Activated naive CD4-positive, alpha-beta T cell treated with anti-CD3 and anti-CD28 coated beads, Interleukin-2, amount 10 ng/mL, durations not matched to agents 7 days and 5 days (primary cell): ENCODE measurements around the gene PXYLP1.

Experiments
- CTCF ChIA-PET: fragments of 350-600 bp; sonication (Branson Sonifier 250); formaldehyde crosslinking; loops from one replicate; lab custom pipeline; 2021; ENCODE audit warnings: antibody characterized with exemption; lab: Charles Lee
- DNase-seq: peaks from one replicate; pipeline ENCODE4 v3.0.0-alpha.2; 2020
- H3K27ac Mint-ChIP-seq: one replicate; pipeline ENCODE4 v1.8.0; 2021; ENCODE audit warnings: mild to moderate bottlenecking, moderate library complexity, mixed read lengths
- H3K27me3 Mint-ChIP-seq: one replicate; pipeline ENCODE4 v1.8.0; 2021; ENCODE audit warnings: mild to moderate bottlenecking, mixed read lengths
- H3K36me3 Mint-ChIP-seq: one replicate; pipeline ENCODE4 v1.8.0; 2021; ENCODE audit warnings: mixed read lengths
- H3K4me1 Mint-ChIP-seq: one replicate; pipeline ENCODE4 v1.8.0; 2021; ENCODE audit warnings: mixed read lengths
- H3K4me3 Mint-ChIP-seq: one replicate; pipeline ENCODE4 v1.8.0; 2021; ENCODE audit warnings: mild to moderate bottlenecking, moderate library complexity, mixed read lengths
- H3K9me3 Mint-ChIP-seq: one replicate; pipeline ENCODE4 v1.8.0; 2021; ENCODE audit warnings: mixed read lengths

The PXYLP1 gene

DNA sequence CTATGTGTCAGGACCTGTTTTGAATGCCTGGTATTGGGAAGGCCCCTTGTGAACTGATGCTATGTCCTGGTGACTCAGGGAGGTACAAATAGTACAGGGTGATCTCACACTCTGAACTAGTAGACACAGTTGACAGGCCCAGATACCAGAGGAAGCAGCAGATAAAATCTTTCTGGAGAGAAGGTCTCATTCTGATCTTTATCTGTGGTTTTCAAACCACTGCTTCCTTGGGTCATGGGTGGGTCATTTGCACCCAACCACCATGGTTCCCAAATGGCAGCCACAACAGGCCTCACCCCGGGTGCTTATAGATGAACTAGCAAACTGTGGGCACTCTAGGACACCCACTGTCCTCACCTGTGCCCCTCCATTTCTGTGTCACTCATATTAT, 43.4 kb downstream of the PXYLP1 start:
- no peaks in the 10 kb centered on the region for H3K9me3 Mint-ChIP-seq
- H3K36me3 Mint-ChIP-seq: peaks cover 13% of the 10 kb centered on the region
- CTCF ChIA-PET: interaction anchor here (0.7 to 2.2 kb wide), 3 partner anchors 16 to 43 kb away, joined by 3 to 13 read pairs (median 3); partner anchors contain the start of gene PXYLP1
- DNase-seq: no peak
- H3K4me3 Mint-ChIP-seq: peak overlapping the region; percentile 1
- H3K4me1 Mint-ChIP-seq: peaks cover 30% of the 10 kb centered on the region
- no peak overlapping the region for H3K27ac Mint-ChIP-seq
- H3K27me3 Mint-ChIP-seq: no peaks in the 10 kb centered on the region

DNA sequence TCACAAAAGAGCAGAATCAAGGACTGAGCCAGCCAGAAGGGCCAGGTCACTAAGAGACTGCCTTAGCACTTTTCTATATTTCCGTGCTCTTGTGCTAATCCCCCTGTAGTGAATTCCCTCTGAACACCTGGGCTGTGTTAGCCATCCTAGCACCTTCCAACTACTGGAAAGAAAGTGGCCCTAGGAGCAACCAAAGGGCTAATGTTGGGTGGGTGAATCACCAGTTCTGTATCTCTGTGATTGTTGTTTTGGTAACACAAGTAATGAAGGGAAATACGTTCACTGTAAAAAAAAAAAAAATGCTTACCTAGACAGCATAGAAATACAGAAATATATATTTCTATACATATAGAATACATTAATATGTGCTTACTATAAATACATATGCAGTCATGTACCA, 43.9 kb downstream of the PXYLP1 start:
- Mint-ChIP-seq H3K4me1 (peaks cover 30% of the 10 kb centered on the region), H3K27me3 (no peaks in the 10 kb centered on the region), H3K27ac (no peak overlapping the region), H3K36me3 (peaks cover 13% of the 10 kb centered on the region), H3K9me3 (no peaks in the 10 kb centered on the region), H3K4me3 (no peak overlapping the region)
- DNase-seq: no peak
- CTCF ChIA-PET: interaction anchor here (0.7 kb wide), 1 partner anchor 19 kb away, joined by 3 read pairs; no protein-coding TSS in a partner anchor

- DNase-seq: no peak
- H3K4me1 Mint-ChIP-seq: peaks cover 30% of the 10 kb centered on the region
- H3K27ac Mint-ChIP-seq: no peak overlapping the region
- H3K9me3 Mint-ChIP-seq: no peaks in the 10 kb centered on the region
- CTCF ChIA-PET: no interaction called here
- peaks cover 13% of the 10 kb centered on the region for H3K36me3 Mint-ChIP-seq
- no peaks in the 10 kb centered on the region for H3K27me3 Mint-ChIP-seq
- H3K4me3 Mint-ChIP-seq: no peak overlapping the region
Measured at GRCh38 chr3:141275973-141276372, 44.3 kb downstream of the PXYLP1 start.

DNA sequence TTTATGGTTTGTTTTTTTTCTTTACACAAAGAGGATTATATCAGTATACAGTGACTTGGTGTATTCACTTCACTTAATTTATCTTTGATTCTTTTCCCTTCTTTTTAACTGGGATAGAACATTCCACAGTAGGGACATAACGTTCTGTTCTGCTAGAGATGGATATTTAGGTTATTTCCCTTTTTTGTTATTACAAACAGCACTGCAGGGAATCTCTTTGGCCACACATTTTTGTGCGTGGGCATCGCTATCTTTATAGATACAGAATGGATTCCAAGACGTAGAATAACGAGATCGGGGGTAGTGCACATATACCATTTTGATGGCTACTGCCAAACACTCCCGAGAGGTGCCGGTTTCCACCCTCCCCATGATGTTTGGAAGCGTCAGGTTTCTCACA, 44.8 kb downstream of the PXYLP1 start:
- Mint-ChIP-seq H3K27me3 (no peaks in the 10 kb centered on the region), H3K9me3 (no peaks in the 10 kb centered on the region), H3K4me1 (peaks cover 30% of the 10 kb centered on the region), H3K4me3 (no peak overlapping the region), H3K36me3 (peaks cover 16% of the 10 kb centered on the region), H3K27ac (no peak overlapping the region)
- no peak for DNase-seq
- CTCF ChIA-PET: interaction anchor here (8.0 kb wide), 1 partner anchor 42 kb away, joined by 78 read pairs; the partner anchor contains the start of gene PXYLP1

DNA sequence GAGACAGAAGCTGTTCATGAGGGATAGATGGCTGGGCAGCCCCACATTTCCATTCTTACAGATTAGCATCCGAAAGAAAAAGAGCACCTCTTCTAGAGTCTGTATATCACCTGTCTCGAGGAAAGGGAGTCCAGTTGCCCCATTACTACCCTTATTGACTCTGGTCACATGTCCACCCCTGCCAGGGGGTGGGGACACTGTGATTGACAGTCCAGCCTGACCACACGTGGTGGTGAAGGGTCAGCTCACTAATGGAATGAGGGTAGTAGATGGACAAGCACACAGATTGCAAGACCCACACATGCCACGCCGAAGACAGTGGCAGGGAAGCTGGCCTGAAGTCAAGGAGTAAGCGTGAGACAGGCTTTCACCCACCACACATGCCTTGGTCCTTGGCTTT, 45.8 kb downstream of the PXYLP1 start:
- Mint-ChIP-seq H3K36me3 (peaks cover 17% of the 10 kb centered on the region), H3K4me1 (peaks cover 30% of the 10 kb centered on the region), H3K4me3 (no peak overlapping the region), H3K9me3 (no peaks in the 10 kb centered on the region), H3K27ac (no peak overlapping the region), H3K27me3 (no peaks in the 10 kb centered on the region)
- CTCF ChIA-PET: interaction anchor here (8.0 kb wide), 1 partner anchor 43 kb away, joined by 78 read pairs; the partner anchor contains the start of gene PXYLP1
- no peak for DNase-seq

- DNase-seq: no peak
- no peaks in the 10 kb centered on the region for H3K27me3 Mint-ChIP-seq
- CTCF ChIA-PET: interaction anchor here (0.7 to 8.0 kb wide), 5 partner anchors 9 to 44 kb away, joined by 3 to 78 read pairs (median 4); partner anchors contain the start of gene PXYLP1
- H3K36me3 Mint-ChIP-seq: peaks cover 17% of the 10 kb centered on the region
- H3K4me3 Mint-ChIP-seq: no peak overlapping the region
- H3K4me1 Mint-ChIP-seq: peaks cover 29% of the 10 kb centered on the region
- no peaks in the 10 kb centered on the region for H3K9me3 Mint-ChIP-seq
- H3K27ac Mint-ChIP-seq: no peak overlapping the region
Measured at GRCh38 chr3:141278196-141279076, 46.8 kb downstream of the PXYLP1 start.

DNA sequence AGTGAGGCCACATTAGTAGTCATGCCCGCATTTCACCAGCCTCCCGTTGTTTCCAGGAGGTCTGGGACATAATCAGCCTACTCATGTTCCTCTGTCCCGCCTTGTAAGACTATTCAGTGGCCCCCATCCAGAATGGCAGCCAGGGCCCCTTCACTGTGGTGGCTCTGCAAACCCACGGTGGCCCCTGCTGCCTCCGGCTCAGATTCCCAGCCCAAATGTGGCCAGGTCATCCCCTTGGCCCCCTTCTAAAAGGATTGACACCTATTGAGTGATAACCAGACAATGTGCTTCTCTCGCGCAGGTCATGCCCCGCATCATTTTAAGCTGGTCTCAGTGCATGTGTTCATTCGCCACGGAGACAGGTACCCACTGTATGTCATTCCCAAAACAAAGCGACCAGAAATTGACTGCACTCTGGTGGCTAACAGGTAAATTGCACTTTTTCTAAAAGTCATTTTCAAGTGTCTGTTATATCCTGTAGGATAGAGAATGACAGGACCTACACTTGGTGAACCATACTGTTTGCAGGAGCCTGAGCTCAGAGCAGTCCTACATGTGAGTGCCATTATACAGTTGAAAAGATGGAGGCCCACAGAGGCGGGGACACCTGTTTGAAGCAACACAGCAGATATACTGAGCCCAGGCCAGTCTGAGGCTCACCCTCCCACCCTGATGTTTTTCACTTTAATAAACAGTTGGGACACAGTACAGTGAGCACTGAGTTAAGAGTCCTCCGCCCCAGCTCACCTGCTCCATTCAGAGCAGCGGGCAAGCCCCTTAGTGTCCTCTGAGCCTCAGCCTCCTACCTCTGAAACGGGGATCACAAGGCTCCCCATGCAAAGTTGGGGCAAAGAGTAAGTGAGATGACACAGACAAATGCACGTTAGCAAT, 47.7 kb downstream of the PXYLP1 start:
- CTCF ChIA-PET: interaction anchor here (0.7 to 8.0 kb wide), 7 partner anchors 9 to 45 kb away, joined by 3 to 78 read pairs (median 4); partner anchors contain the start of gene PXYLP1
- no peaks in the 10 kb centered on the region for H3K9me3 Mint-ChIP-seq
- peaks cover 17% of the 10 kb centered on the region for H3K36me3 Mint-ChIP-seq
- no peak overlapping the region for H3K27ac Mint-ChIP-seq
- H3K4me1 Mint-ChIP-seq: peaks cover 21% of the 10 kb centered on the region
- no peak overlapping the region for H3K4me3 Mint-ChIP-seq
- no peaks in the 10 kb centered on the region for H3K27me3 Mint-ChIP-seq
- no peak for DNase-seq

DNA sequence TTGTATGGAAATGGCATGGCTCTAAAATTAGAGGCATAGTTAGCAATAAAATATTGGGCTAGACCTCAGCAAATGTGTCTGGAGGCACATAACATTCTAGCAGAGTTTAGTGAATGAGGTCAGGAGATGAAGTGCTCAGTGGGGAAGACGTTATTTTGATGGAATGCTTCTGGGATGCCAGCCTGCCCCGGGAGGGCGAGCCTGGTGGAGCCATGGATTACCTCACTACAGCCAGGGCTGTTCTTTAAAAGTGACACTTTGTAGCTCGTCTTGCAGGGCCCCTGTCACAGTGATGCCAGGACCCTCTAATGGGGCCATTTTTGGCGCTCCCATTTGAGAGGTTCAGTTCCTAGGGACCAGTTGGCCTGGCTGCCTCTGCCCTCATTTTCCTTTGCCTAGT, 48.5 kb downstream of the PXYLP1 start:
- CTCF ChIA-PET: interaction anchor here (1.0 to 8.0 kb wide), 6 partner anchors 9 to 46 kb away, joined by 3 to 78 read pairs (median 4); partner anchors contain the start of gene PXYLP1
- Mint-ChIP-seq H3K9me3 (no peaks in the 10 kb centered on the region), H3K27ac (no peak overlapping the region), H3K27me3 (no peaks in the 10 kb centered on the region), H3K36me3 (peaks cover 12% of the 10 kb centered on the region), H3K4me3 (no peak overlapping the region), H3K4me1 (peaks cover 13% of the 10 kb centered on the region)
- no peak for DNase-seq

DNA sequence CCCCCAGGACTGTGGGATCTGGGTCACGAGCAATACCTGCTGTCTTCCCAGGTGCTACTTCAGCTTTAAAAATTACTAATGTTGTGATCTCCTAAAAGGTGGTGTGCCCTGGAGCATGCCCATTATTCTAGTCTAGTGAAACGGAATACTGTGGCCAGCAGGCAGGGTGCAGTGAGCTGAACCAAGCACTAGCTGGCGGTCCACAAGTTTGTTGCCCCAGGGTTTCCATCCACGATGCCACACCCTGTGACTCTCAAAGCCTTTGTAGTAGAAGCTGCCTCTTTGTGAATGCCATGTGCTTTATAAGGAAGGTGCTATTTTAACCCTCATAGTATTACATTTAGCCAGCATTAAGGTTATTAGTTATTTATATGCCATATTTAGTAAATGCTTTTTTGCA, 49.1 kb downstream of the PXYLP1 start:
- peaks cover 12% of the 10 kb centered on the region for H3K36me3 Mint-ChIP-seq
- H3K27me3 Mint-ChIP-seq: no peaks in the 10 kb centered on the region
- no peak for DNase-seq
- no peak overlapping the region for H3K4me3 Mint-ChIP-seq
- peaks cover 8% of the 10 kb centered on the region for H3K4me1 Mint-ChIP-seq
- CTCF ChIA-PET: interaction anchor here (0.5 to 8.0 kb wide), 5 partner anchors 10 to 172 kb away, joined by 3 to 78 read pairs (median 10); partner anchors contain the start of gene PXYLP1
- no peaks in the 10 kb centered on the region for H3K9me3 Mint-ChIP-seq
- H3K27ac Mint-ChIP-seq: no peak overlapping the region

- CTCF ChIA-PET: interaction anchor here (1.2 kb wide), 1 partner anchor 54 kb away, joined by 3 read pairs; the partner anchor contains the start of gene PXYLP1
- peaks cover 16% of the 10 kb centered on the region for H3K36me3 Mint-ChIP-seq
- no peak for DNase-seq
- no peaks in the 10 kb centered on the region for H3K9me3 Mint-ChIP-seq
- H3K27me3 Mint-ChIP-seq: no peaks in the 10 kb centered on the region
- no peak overlapping the region for H3K4me3 Mint-ChIP-seq
- H3K27ac Mint-ChIP-seq: no peak overlapping the region
- H3K4me1 Mint-ChIP-seq: no peaks in the 10 kb centered on the region
Measured at GRCh38 chr3:141285570-141285969, 53.9 kb downstream of the PXYLP1 start.

DNA sequence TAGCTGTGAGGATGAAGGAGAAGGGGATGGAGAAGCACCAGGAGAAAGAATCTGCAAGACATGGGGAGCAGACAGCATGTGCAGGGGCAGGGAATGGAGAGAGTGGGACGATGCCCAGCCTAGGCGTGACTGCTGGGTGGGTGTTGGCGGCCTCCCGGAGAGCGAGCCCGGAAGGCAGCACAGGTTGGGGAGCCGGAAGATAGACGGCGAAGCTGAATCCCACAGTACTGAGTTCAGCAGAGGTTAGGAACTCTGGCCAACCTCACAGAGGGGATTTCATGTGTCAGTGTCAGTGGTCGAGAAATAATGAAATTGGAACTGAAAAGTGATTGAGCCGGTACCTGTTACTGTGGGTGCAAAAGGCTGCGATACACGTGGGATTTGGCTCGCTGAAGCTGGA, 55.2 kb downstream of the PXYLP1 start:
- CTCF ChIA-PET: interaction anchor here (1.8 kb wide), 1 partner anchor 16 kb away, joined by 4 read pairs; no protein-coding TSS in a partner anchor
- Mint-ChIP-seq H3K9me3 (no peaks in the 10 kb centered on the region), H3K4me3 (no peak overlapping the region), H3K36me3 (peaks cover 14% of the 10 kb centered on the region), H3K27me3 (no peaks in the 10 kb centered on the region), H3K27ac (no peak overlapping the region), H3K4me1 (no peaks in the 10 kb centered on the region)
- DNase-seq: no peak

GRCh38 chr3:141287326-141287725, 55.7 kb downstream of the PXYLP1 start:
- H3K9me3 Mint-ChIP-seq: no peaks in the 10 kb centered on the region
- no peaks in the 10 kb centered on the region for H3K4me1 Mint-ChIP-seq
- H3K36me3 Mint-ChIP-seq: peaks cover 16% of the 10 kb centered on the region
- no peak for DNase-seq
- H3K27ac Mint-ChIP-seq: no peak overlapping the region
- no peak overlapping the region for H3K4me3 Mint-ChIP-seq
- H3K27me3 Mint-ChIP-seq: no peaks in the 10 kb centered on the region
- CTCF ChIA-PET: interaction anchor here (1.8 kb wide), 1 partner anchor 15 kb away, joined by 4 read pairs; no protein-coding TSS in a partner anchor

DNA sequence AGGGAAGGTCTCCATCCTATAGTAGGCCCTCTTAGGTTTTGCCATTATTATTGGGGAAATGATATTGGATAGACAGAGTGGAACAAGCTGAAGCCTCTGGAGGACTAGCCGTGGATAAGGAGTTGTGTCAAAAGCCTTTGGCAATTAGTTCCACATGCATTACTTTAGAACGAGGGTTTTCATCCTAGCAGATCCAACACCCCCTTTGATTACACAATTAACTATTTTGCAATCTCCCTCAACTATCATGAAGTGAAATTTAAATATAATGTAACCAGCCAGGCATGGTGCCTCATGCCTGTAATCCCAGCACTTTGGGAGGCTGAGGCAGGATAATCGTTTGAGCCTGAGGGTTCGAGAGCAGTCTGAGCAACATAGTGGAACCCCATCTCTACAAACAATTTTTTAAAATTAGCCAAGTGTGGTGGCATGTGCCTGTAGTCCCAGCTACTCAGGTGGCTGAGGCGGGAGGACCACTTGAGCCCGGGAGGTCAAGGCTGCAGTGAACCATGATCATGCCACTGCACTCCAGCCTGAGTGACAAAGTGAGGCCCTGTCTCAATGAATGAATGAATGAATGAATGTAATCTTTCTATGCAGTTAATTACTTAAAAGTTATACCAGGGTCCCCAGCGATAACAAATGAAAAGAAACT, 56.8 kb downstream of the PXYLP1 start:
- DNase-seq: no peak
- no peaks in the 10 kb centered on the region for H3K27me3 Mint-ChIP-seq
- no peak overlapping the region for H3K27ac Mint-ChIP-seq
- no peaks in the 10 kb centered on the region for H3K9me3 Mint-ChIP-seq
- H3K4me1 Mint-ChIP-seq: peaks cover 6% of the 10 kb centered on the region
- H3K4me3 Mint-ChIP-seq: no peak overlapping the region
- CTCF ChIA-PET: interaction anchor here (1.2 kb wide), 1 partner anchor 16 kb away, joined by 4 read pairs; no protein-coding TSS in a partner anchor
- H3K36me3 Mint-ChIP-seq: peaks cover 24% of the 10 kb centered on the region
